Liver (tissue), 9 donors: ENCODE data around the gene ZFP36L2. TPM values are rescaled to one million over a fixed set of nuclear protein-coding genes. Genes with fewer than 3 reads are reported as not detected.

ENCODE experiments used
- DNase-seq: peaks from one replicate; pipeline ENCODE4 v3.0.0-alpha.2; 2017; ENCODE audit warnings: low spot score
- H3K27ac ChIP-seq, 2 donors: one replicate each; pipeline ENCODE4 v1.7.0; 2013; ENCODE audit warnings: inconsistent platforms in 2 of 2, low read length in 2 of 2, control low read depth in 1 of 2, low read depth in 1 of 2, mild to moderate bottlenecking in 1 of 2
- H3K27me3 ChIP-seq, 4 donors: one replicate each; pipeline versions ENCODE4 v1.6.1 to v1.7.0; 2013; ENCODE audit warnings: low read length in 3 of 4, inconsistent platforms in 1 of 4, mild to moderate bottlenecking in 1 of 4, moderate library complexity in 1 of 4; ENCODE audit not compliant: control insufficient read depth in 4 of 4, insufficient read depth in 4 of 4
- H3K36me3 ChIP-seq, 4 donors: one replicate each; pipeline versions ENCODE4 v1.6.1 to v1.7.0; 2013; ENCODE audit warnings: low read length in 3 of 4, mild to moderate bottlenecking in 3 of 4, low read depth in 1 of 4, moderate library complexity in 1 of 4; ENCODE audit not compliant: control insufficient read depth in 4 of 4, insufficient read depth in 3 of 4
- H3K4me1 ChIP-seq, 4 donors: one replicate each; pipeline versions ENCODE4 v1.6.1 to v1.7.0; 2013; ENCODE audit warnings: low read length in 3 of 4, mild to moderate bottlenecking in 3 of 4, moderate library complexity in 1 of 4; ENCODE audit not compliant: control insufficient read depth in 4 of 4, insufficient read depth in 4 of 4
- H3K4me3 ChIP-seq, 3 donors: one replicate each; pipeline versions ENCODE4 v1.6.1 to v1.7.0; 2013; ENCODE audit warnings: low read length in 3 of 3, control low read depth in 1 of 3, low read depth in 1 of 3, mild to moderate bottlenecking in 1 of 3
- H3K9ac ChIP-seq, 2 donors: one replicate each; pipeline ENCODE4 v1.7.0; 2013; ENCODE audit warnings: low read length in 2 of 2, mild to moderate bottlenecking in 2 of 2, moderate library complexity in 2 of 2, control low read depth in 1 of 2, low read depth in 1 of 2
- H3K9me3 ChIP-seq, 4 donors: one replicate each; pipeline versions ENCODE4 v1.6.1 to v1.7.0; 2013; ENCODE audit warnings: low read length in 3 of 4; ENCODE audit not compliant: control insufficient read depth in 4 of 4
- ATF3 ChIP-seq: IDR thresholded peaks from 2 replicates; pipeline ENCODE4 v1.6.1; 2016; ENCODE audit warnings: antibody characterized with exemption
- CTCF ChIP-seq: fragments of 150-350 bp; IDR thresholded peaks from 2 replicates; pipeline ENCODE4 v1.5.1; 2017; ENCODE audit warnings: improper control_type of control experiment, low read depth, low read length; ENCODE audit not compliant: missing input control
- EGR1 ChIP-seq, 2 donors: IDR thresholded peaks; 2 replicates each; pipeline ENCODE4 v1.6.1; 2016 to 2018; ENCODE audit warnings: antibody characterized with exemption in 2 of 2, low read depth in 2 of 2
- FOXA1 ChIP-seq: IDR thresholded peaks from 2 replicates; pipeline ENCODE4 v1.6.1; 2016; ENCODE audit warnings: antibody characterized with exemption
- GABPA ChIP-seq, 2 donors: IDR thresholded peaks in 1 of 2; conservative IDR thresholded peaks in 1 of 2; 2 replicates each; pipeline ENCODE4 v1.6.1; 2016; ENCODE audit warnings: antibody characterized with exemption in 2 of 2, mild to moderate bottlenecking in 1 of 2, moderate library complexity in 1 of 2
- HNF4G ChIP-seq: IDR thresholded peaks from 2 replicates; pipeline ENCODE4 v1.6.1; 2016; ENCODE audit warnings: antibody characterized with exemption
- JUND ChIP-seq, 2 donors: IDR thresholded peaks; 2 replicates each; pipeline ENCODE4 v1.6.1; 2016; ENCODE audit warnings: antibody characterized with exemption in 2 of 2
- MAX ChIP-seq: IDR thresholded peaks from 2 replicates; pipeline ENCODE4 v1.6.1; 2016; ENCODE audit warnings: antibody characterized with exemption
- NR2F2 ChIP-seq: IDR thresholded peaks from 2 replicates; pipeline ENCODE4 v1.6.1; 2016; ENCODE audit warnings: antibody characterized with exemption
- REST ChIP-seq: IDR thresholded peaks from 2 replicates; pipeline ENCODE4 v1.6.1; 2016; ENCODE audit warnings: antibody characterized with exemption, mild to moderate bottlenecking
- RXRA ChIP-seq, 2 donors: IDR thresholded peaks; 2 replicates each; pipeline ENCODE4 v1.6.1; 2017 to 2018; ENCODE audit warnings: antibody characterized with exemption in 2 of 2, mild to moderate bottlenecking in 1 of 2
- SP1 ChIP-seq: IDR thresholded peaks from 2 replicates; pipeline ENCODE4 v1.6.1; 2018; ENCODE audit warnings: antibody characterized with exemption, mild to moderate bottlenecking
- TAF1 ChIP-seq: conservative IDR thresholded peaks from 2 replicates; pipeline ENCODE4 v1.6.1; 2016; ENCODE audit warnings: antibody characterized with exemption, mild to moderate bottlenecking
- YY1 ChIP-seq: IDR thresholded peaks from 2 replicates; pipeline ENCODE4 v1.6.1; 2016; ENCODE audit warnings: antibody characterized with exemption, mild to moderate bottlenecking
- ZBTB33 ChIP-seq: IDR thresholded peaks from 2 replicates; pipeline ENCODE4 v1.6.1; 2016; ENCODE audit warnings: antibody characterized with exemption
- WGBS: extraction: QIAGEN DNeasy Blood & Tissue Kit; methylation state at CpG from one replicate; pipeline ENCODE4 v1.1.7; 2013; 5-methylcytosine and 5-hydroxymethylcytosine counted together
- polyA plus RNA-seq, 2 donors: library from polyadenylated mRNA; stranded (reverse) in 1 of 2; unstranded in 1 of 2; fragments of 200-250 nt in 1 of 2; fragments of >200 nt in 1 of 2; fragmentation: Nextera tagmentation in 1 of 2; extraction: Ambion mirVana in 1 of 2; gene quantifications; one replicate each; pipeline versions ENCODE4 v1.2.1 to v1.2.3, GENCODE V29; 2013 to 2015
- total RNA-seq, 2 donors: library from RNA; depleted of rRNA; stranded (reverse); fragments of >200 nt; gene quantifications; one replicate each; pipeline ENCODE4 v1.2.3, GENCODE V29; 2014
- donor health status: healthy.
- donor health status: healthy.
- donor health status: healthy.
- donor health status: healthy.
- donor health status: healthy.

The ZFP36L2 gene
- total and polyA plus RNA-seq, 4 donors, result 10.3 to 26.8 (median 18.9) TPM

GRCh38 chr2:43246641-43247040 lies 20.2 kb upstream of the ZFP36L2 start:
- H3K36me3 ChIP-seq, result peaks cover 0 to 1% (median 0%) of the 10 kb centered on the region in 4 donors
- no peaks in the 10 kb centered on the region for H3K9me3 ChIP-seq
- WGBS, result 96% methylated on average over 3 of the region's 3 CpGs
- no peak for DNase-seq
- H3K4me1 ChIP-seq, result no peaks in the 10 kb centered on the region
- no peak overlapping the region for H3K27ac ChIP-seq
- no peaks in the 10 kb centered on the region for H3K27me3 ChIP-seq
- TF ChIP-seq JUND (IDR thresholded peaks at IDR 0.05) (no peak), REST (no peak), NR2F2 (no peak), GABPA (IDR thresholded peaks at IDR 0.05 in 1 of 2, conservative IDR thresholded peaks at IDR 0.05 in 1 of 2) (no peak), YY1 (no peak), TAF1 (no peak), CTCF (no peak)
- no peak overlapping the region for H3K4me3 ChIP-seq
- no peak overlapping the region for H3K9ac ChIP-seq

GRCh38 chr2:43241558-43241957 lies 15.2 kb upstream of the ZFP36L2 start:
- no peak for DNase-seq
- H3K27ac ChIP-seq, result no peak overlapping the region
- H3K9me3 ChIP-seq, result no peaks in the 10 kb centered on the region
- WGBS, result 98% methylated on average over 10 of the region's 10 CpGs
- no peak for TF ChIP-seq EGR1 (IDR thresholded peaks at IDR 0.05; ENCODE audit: low read depth in 2 of 2)
- TF ChIP-seq SP1, result no peak
- TF ChIP-seq HNF4G, result no peak
- no peak for TF ChIP-seq REST
- TF ChIP-seq NR2F2, result no peak
- no peak for TF ChIP-seq MAX
- TF ChIP-seq TAF1, result no peak
- no peak for TF ChIP-seq ATF3
- no peak for TF ChIP-seq JUND (IDR thresholded peaks at IDR 0.05)
- no peak for TF ChIP-seq RXRA (IDR thresholded peaks at IDR 0.05)
- no peak for TF ChIP-seq ZBTB33
- no peak for TF ChIP-seq FOXA1
- H3K4me1 ChIP-seq, result no peaks in the 10 kb centered on the region
- H3K36me3 ChIP-seq, result no peaks in the 10 kb centered on the region
- H3K9ac ChIP-seq, result no peak overlapping the region
- H3K27me3 ChIP-seq, result no peaks in the 10 kb centered on the region
- no peak overlapping the region for H3K4me3 ChIP-seq
